Measurements from ENCODE around the gene OBSCN. TPM values are rescaled to one million over a fixed set of nuclear protein-coding genes. Genes with fewer than 3 reads are reported as not detected.

OBSCN gene
- total and polyA plus RNA-seq, 2 donors (not counting 1 experiment from before 2014, with no cell fraction given) = 10.0 to 63.9 TPM

DNA sequence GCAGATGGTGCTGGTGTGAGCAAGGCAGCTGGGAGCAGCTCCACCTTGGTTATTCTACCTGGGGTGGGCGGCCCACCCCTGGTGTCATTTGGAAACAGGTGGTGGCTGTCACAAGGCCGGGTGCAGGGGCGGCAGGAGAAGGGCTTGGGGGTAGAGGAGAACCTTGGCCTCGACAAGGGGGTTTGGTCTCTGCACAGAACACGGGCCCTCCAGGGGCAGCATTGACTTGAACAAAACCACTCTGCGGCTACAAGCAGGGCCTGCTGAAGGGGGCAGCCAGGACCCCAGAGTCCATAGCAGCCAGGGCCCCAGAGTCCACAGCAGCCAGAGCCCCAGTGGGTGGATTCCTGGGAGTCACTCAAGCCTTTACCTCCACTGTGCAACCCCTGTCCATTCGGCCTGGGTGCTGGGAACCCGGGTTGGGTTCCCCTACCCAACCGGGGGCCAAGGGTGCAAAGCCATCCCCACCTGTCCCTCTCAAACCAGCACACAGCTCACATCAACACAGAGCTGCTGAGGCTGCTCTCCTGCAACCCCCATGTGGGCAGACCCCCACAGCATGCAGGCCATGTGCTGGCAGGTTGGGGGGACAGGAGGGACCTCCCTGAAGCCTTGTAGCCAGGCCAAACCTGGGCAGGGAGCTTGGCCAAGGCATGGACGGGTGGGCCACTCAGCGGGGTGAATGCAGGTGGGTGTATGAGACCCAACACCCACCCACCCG is 191.1 kb downstream of the OBSCN start:
- Histone ChIP-seq H3K79me2 (ENCODE audit: control insufficient read depth, insufficient read depth, low read length) (peaks cover 36% of the 10 kb centered on the region), H2AFZ (ENCODE audit: insufficient read depth, low read depth, low read length, poor library complexity, severe bottlenecking) (no peak overlapping the region), H3K4me1 (ENCODE audit: control insufficient read depth in 2 of 2, insufficient read depth in 2 of 2, low read length in 2 of 2) (peaks cover under 1 to 7% of the 10 kb centered on the region in 2 donors), H3K27ac (ENCODE audit: low read length in 2 of 2) (no peak overlapping the region), H3K4me3 (ENCODE audit: control extremely low read depth in 1 of 5, extremely low read depth in 1 of 5, insufficient read depth in 1 of 5, low read depth in 2 of 5, low read length in 4 of 5) (no peak overlapping the region), H3K4me2 (replicated peaks; ENCODE audit: low read depth, low read length, poor library complexity, severe bottlenecking) (no peak overlapping the region), H3K9me3 (ENCODE audit: control extremely low read depth in 1 of 3, control insufficient read depth in 2 of 3, insufficient read depth in 1 of 3, low read length in 2 of 3) (no peaks in the 10 kb centered on the region), H4K20me1 (ENCODE audit: control insufficient read depth, insufficient read depth, low read length, poor library complexity, severe bottlenecking) (peaks cover 72% of the 10 kb centered on the region), H3K9ac (ENCODE audit: low read length) (no peak overlapping the region), H3K27me3 (replicated peaks in 1 of 4; ENCODE audit: control extremely low read depth in 1 of 4, control insufficient read depth in 3 of 4, insufficient read depth in 4 of 4, low read length in 3 of 4) (no peaks in the 10 kb centered on the region), H3K36me3 (replicated peaks in 1 of 2; ENCODE audit: control extremely low read depth in 1 of 2, control insufficient read depth in 1 of 2, extremely low read depth in 1 of 2, insufficient read depth in 2 of 2, low read length in 1 of 2) (peaks cover 7 to 68% of the 10 kb centered on the region in 2 experiments)
- DNase-seq = no peak
- no peak for TF ChIP-seq EZH2 (IDR thresholded peaks at IDR 0.05; ENCODE audit: borderline replicate concordance, insufficient read depth, low read depth, low read length, poor library complexity, severe bottlenecking)
- TF ChIP-seq CTCF (IDR thresholded peaks at IDR 0.05) = no peak
- Mint-ChIP-seq H3K4me3 (no peak overlapping the region), H3K27ac (no peak overlapping the region), H3K4me1 (peaks cover 20% of the 10 kb centered on the region), H3K9me3 (ENCODE audit: insufficient read depth) (no peaks in the 10 kb centered on the region), H3K27me3 (no peaks in the 10 kb centered on the region)
- ATAC-seq (ENCODE audit: low read depth) = no peak
- POLR2A ChIA-PET = no interaction called here
- 92% methylated on average over 9 of the region's 12 CpGs for WGBS (ENCODE audit: insufficient coverage)
- CTCF ChIA-PET = no interaction called here
- intact Hi-C loops (cut with micrococcal nuclease) = no loop called here

DNA sequence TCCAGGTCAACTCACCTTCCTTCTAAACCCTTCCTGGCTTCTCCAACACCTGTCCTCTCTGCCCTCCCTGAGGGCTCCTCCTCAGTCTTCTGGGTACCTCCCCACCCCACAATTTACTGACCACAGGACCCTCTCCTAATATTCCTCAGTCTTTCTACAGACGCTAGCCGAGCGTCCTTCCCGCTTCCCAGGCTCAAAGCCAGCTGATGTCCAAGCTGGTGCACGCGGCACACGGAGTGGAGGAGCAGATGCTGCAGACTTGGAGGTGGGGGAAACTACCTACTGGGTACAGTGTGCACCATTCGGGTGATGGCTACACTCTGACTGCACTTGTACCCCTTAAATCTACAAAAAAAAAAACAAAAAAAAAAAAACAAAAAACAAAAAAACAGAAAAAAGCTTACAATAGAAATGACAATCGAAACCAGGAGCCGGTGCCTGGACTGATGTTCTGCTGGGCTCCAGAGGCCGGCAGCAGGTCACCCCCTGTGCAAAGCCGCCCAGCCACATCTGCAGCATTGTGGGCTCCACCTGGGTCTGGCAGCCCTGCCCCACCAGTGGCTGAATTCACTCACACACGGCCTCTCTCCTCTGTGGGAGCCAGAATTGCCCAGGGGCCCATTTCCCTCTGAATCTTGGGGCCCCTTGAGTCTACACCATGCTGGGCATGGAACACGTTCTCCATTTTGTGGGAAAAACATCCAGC is 191.8 kb downstream of the OBSCN start:
- Mint-ChIP-seq H3K27ac (no peak overlapping the region), H3K27me3 (no peaks in the 10 kb centered on the region), H3K4me1 (peaks cover 28% of the 10 kb centered on the region), H3K9me3 (ENCODE audit: insufficient read depth) (no peaks in the 10 kb centered on the region), H3K4me3 (no peak overlapping the region)
- Histone ChIP-seq H3K4me2 (replicated peaks; ENCODE audit: low read depth, low read length, poor library complexity, severe bottlenecking) (no peak overlapping the region), H4K20me1 (ENCODE audit: control insufficient read depth, insufficient read depth, low read length, poor library complexity, severe bottlenecking) (peaks cover 78% of the 10 kb centered on the region), H3K79me2 (ENCODE audit: control insufficient read depth, insufficient read depth, low read length) (peaks cover 44% of the 10 kb centered on the region), H2AFZ (ENCODE audit: insufficient read depth, low read depth, low read length, poor library complexity, severe bottlenecking) (no peak overlapping the region), H3K9me3 (ENCODE audit: control extremely low read depth in 1 of 3, control insufficient read depth in 2 of 3, insufficient read depth in 1 of 3, low read length in 2 of 3) (no peaks in the 10 kb centered on the region), H3K27ac (ENCODE audit: low read length in 2 of 2) (no peak overlapping the region), H3K4me3 (ENCODE audit: control extremely low read depth in 1 of 5, extremely low read depth in 1 of 5, insufficient read depth in 1 of 5, low read depth in 2 of 5, low read length in 4 of 5) (no peak overlapping the region), H3K27me3 (replicated peaks in 1 of 4; ENCODE audit: control extremely low read depth in 1 of 4, control insufficient read depth in 3 of 4, insufficient read depth in 4 of 4, low read length in 3 of 4) (no peaks in the 10 kb centered on the region), H3K36me3 (replicated peaks in 1 of 2; ENCODE audit: control extremely low read depth in 1 of 2, control insufficient read depth in 1 of 2, extremely low read depth in 1 of 2, insufficient read depth in 2 of 2, low read length in 1 of 2) (peaks cover 7 to 68% of the 10 kb centered on the region in 2 experiments), H3K9ac (ENCODE audit: low read length) (no peak overlapping the region), H3K4me1 (ENCODE audit: control insufficient read depth in 2 of 2, insufficient read depth in 2 of 2, low read length in 2 of 2) (peaks cover 8 to 15% of the 10 kb centered on the region in 2 donors)
- intact Hi-C loops (cut with micrococcal nuclease) = no loop called here
- DNase-seq = no peak
- CTCF ChIA-PET = no interaction called here
- ATAC-seq (ENCODE audit: low read depth) = no peak
- TF ChIP-seq EZH2 (IDR thresholded peaks at IDR 0.05; ENCODE audit: borderline replicate concordance, insufficient read depth, low read depth, low read length, poor library complexity, severe bottlenecking) = no peak
- TF ChIP-seq CTCF (IDR thresholded peaks at IDR 0.05) = no peak
- 93% methylated on average over 12 of the region's 14 CpGs for WGBS (ENCODE audit: insufficient coverage)
- POLR2A ChIA-PET = no interaction called here
